ENCODE measurements around the gene LRRC42.

The LRRC42 gene

GRCh38 chr1:53946252-53947171, at the start of gene LRRC42:
TSS of gene LRRC42 (plus strand) at chr1:53946350. CDS start at chr1:53952000, 5,650 bp downstream.
- TF ChIP-seq CTCF (conservative IDR thresholded peaks at IDR 0.05; ENCODE audit: low read depth, low read length) = peak; percentile 19
- no peak for DNase-seq (ENCODE audit: low read depth)
- peak within 1 kb of the TSS; percentile 98 for H3K4me3 ChIP-seq (ENCODE audit: low read depth, low read length)

GRCh38 chr1:53896635-53897229, 49.4 kb upstream of the LRRC42 start:
- no peak for TF ChIP-seq CTCF (conservative IDR thresholded peaks at IDR 0.05; ENCODE audit: low read depth, low read length)
- DNase-seq (ENCODE audit: low read depth) = peak; percentile 57
- H3K4me3 ChIP-seq (ENCODE audit: low read depth, low read length) = no peak overlapping the region

GRCh38 chr1:53899206-53899628, 46.9 kb upstream of the LRRC42 start:
- H3K4me3 ChIP-seq (ENCODE audit: low read depth, low read length) = no peak overlapping the region
- peak; percentile 77 for DNase-seq (ENCODE audit: low read depth)
- TF ChIP-seq CTCF (conservative IDR thresholded peaks at IDR 0.05; ENCODE audit: low read depth, low read length) = no peak

- no peak for TF ChIP-seq CTCF (conservative IDR thresholded peaks at IDR 0.05; ENCODE audit: low read depth, low read length)
- DNase-seq (ENCODE audit: low read depth) = no peak
- no peak overlapping the region for H3K4me3 ChIP-seq (ENCODE audit: low read depth, low read length)
Measured at GRCh38 chr1:53899708-53900107, 46.4 kb upstream of the LRRC42 start.

GRCh38 chr1:53902235-53903138, 43.7 kb upstream of the LRRC42 start:
- DNase-seq (ENCODE audit: low read depth) = peak; percentile 8
- TF ChIP-seq CTCF (conservative IDR thresholded peaks at IDR 0.05; ENCODE audit: low read depth, low read length) = no peak
- H3K4me3 ChIP-seq (ENCODE audit: low read depth, low read length) = no peak overlapping the region

GRCh38 chr1:53905509-53905908, 40.6 kb upstream of the LRRC42 start:
- DNase-seq (ENCODE audit: low read depth) = no peak
- no peak overlapping the region for H3K4me3 ChIP-seq (ENCODE audit: low read depth, low read length)
- TF ChIP-seq CTCF (conservative IDR thresholded peaks at IDR 0.05; ENCODE audit: low read depth, low read length) = no peak

Data from choroid plexus epithelial cell (primary cell).